GM21447 (cell line): ENCODE data around the gene ARHGEF19.
A peak's percentile ranks its signal among the peaks of the same experiment; 100 is the strongest.
"Not testable (repeated sequence)": the region's sequence is repeated elsewhere in the genome, so short reads cannot be mapped to it uniquely, and the experiment has no call there.

ENCODE experiments used
- ATAC-seq: cut with Tn5 transposase; IDR thresholded peaks from one replicate; pipeline ENCODE4 v1.9.1; 2021; ENCODE audit not compliant: unreplicated experiment

Gene ARHGEF19

GRCh38 chr1:16167331-16168143 lies 44.9 kb downstream of the ARHGEF19 start:
- ATAC-seq = peak; percentile 65

- ATAC-seq = no peak
Observed at GRCh38 chr1:16166117-16166516, 46.3 kb downstream of the ARHGEF19 start.

GRCh38 chr1:16165548-16165947 lies 46.9 kb downstream of the ARHGEF19 start:
- ATAC-seq = no peak

DNA sequence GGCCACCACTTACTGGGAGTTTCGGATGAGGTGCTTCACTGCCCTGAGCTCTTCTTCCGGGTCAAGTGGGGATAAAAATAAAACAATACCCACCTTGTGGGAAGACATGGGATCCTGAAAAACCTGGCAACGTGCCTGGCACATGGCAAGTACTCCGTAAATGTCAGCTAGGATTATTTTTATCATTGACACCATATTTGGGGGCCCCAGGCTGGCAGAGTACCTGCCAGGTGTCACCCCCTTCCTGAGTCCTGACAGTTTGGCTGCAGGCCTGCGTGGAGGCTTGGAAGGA lies 47.4 kb downstream of the ARHGEF19 start:
- ATAC-seq = no peak

GRCh38 chr1:16164213-16165072 lies 48.0 kb downstream of the ARHGEF19 start:
- no peak for ATAC-seq

- ATAC-seq = not testable (repeated sequence)
Observed at GRCh38 chr1:16163608-16164212, 48.7 kb downstream of the ARHGEF19 start.

- ATAC-seq = no peak
Observed at GRCh38 chr1:16162163-16162822, 50.2 kb downstream of the ARHGEF19 start.

DNA sequence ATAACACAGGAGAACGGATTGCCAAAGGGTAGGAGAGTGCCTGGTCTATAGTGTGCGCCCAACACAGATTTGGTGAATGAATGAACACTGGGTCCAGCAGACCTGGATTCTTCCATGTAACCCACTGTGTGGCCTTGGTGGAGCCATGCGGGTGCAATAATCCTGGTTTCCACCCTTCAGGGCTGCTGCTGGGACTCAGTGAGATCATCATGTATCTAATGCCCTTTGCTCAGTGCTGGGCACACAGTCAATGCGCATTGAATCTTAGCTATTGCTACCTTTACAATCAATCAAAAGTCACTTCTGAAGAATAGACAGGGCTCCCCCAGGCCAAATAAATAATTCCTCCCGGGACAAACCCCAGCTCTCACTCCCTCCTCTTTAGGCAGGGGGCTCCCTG lies 50.7 kb downstream of the ARHGEF19 start:
- ATAC-seq = no peak

- no peak for ATAC-seq
Observed at GRCh38 chr1:16158993-16159831, 53.2 kb downstream of the ARHGEF19 start.

GRCh38 chr1:16158025-16158424 lies 54.4 kb downstream of the ARHGEF19 start:
- no peak for ATAC-seq

DNA sequence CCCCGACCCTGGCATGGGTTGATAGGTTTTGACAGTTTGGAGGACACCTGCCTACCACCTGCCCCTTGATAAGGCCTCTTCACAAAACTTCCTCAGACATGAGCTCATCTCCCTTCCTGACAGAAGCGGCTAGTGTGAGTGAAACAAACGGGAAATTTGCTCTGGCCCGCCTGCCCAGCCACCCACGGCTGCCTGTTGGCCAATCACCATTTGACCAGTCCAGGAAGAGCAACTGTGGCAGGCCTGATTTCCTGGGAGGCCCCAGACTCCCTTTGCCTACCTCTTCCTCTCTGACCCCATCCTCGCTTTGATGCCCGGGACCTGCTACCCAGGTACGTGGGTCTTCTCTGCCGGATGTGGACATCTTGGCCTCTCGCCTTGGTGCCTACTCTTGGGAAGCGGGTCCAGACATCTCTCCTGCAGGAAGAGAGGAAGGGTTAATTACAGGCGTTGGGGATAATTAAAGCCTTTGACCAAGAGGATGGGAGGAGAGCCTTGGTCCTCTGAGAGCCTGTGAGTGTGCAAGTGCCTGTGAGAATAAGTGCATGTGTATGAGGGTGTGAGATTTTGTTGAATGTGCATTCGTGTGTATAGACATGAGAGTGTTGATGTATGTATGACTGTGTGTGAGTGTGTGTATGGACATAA lies 55.5 kb downstream of the ARHGEF19 start:
- ATAC-seq = no peak

DNA sequence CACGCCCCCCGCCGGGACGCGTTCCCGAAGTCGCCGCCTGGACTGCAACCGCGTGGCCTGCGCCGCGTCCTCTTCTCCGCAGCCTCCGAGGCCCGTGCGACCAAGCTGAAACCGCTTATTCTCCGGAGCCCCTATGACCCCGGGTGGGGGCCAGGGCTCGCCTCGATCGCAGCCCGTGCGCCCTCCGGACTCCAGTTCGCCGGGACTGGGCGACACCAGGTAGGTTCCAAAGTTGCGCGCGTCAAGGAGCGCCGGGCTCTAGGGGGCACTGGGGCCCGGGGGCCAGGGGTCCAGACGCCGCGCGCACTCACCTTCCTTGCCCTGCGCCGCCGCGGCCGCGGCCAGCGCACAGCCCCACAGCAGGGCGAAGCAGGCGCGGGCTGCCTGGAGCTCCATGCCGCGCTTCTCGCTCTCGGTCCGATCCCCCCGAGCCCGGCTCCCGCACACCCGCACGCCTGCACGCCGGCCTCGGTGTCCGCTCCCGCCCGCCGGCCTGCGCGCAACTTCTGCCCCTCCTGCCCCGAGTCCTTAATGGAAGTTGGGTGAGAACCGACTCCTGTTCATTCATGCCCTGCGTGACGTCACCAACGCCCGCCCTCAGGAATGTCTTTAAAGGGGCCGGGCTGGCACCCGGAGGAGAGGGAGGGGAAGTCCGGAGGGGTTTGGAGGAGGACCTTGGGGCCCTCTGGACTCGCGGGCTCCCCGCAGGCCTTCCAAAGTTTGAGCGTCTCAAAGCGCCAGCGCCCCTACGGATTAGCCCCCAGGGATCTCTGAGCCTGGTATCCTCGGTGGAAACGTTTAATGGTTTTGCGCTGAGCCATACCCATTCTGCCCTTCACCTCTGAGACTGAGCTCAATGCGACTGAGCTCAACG lies 56.7 kb downstream of the ARHGEF19 start, which contains the start of gene EPHA2:
EPHA2 (minus strand) TSS at position 533 of the 874 bp plus-strand sequence; CDS start at position 396, 137 bp downstream.
- ATAC-seq = no peak

DNA sequence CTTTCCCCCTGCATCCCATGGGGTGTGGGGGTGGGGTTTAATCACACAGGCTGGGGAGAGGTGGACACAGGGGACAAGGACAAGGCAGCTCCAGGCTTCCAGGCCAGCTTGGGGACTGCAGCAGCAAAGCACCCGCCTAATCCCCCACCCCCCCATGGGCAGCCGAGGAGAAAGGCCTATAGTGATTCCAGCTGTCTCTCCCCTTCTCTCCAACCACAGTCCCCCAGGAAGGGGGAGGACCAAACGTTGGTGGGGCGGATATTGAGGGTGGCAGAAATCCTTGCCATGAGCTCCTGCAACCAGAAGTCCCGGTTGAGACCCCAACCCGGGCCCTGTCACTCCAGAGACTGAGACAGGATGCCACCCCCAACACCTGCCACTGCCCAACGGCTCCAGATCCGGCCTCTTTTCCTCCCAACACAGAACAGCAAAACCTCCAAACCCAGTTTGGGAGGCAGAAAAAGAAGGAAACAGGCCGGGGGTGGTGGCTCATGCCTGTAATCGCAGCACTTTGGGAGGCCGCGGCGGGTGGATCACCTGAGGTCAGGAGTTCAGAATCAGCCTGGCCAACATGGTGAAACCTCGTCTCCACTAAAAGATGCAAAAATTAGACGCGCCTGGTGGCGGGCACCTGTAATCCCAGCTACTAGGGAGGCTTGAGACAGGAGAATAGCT lies 58.3 kb downstream of the ARHGEF19 start:
- ATAC-seq = no peak

DNA sequence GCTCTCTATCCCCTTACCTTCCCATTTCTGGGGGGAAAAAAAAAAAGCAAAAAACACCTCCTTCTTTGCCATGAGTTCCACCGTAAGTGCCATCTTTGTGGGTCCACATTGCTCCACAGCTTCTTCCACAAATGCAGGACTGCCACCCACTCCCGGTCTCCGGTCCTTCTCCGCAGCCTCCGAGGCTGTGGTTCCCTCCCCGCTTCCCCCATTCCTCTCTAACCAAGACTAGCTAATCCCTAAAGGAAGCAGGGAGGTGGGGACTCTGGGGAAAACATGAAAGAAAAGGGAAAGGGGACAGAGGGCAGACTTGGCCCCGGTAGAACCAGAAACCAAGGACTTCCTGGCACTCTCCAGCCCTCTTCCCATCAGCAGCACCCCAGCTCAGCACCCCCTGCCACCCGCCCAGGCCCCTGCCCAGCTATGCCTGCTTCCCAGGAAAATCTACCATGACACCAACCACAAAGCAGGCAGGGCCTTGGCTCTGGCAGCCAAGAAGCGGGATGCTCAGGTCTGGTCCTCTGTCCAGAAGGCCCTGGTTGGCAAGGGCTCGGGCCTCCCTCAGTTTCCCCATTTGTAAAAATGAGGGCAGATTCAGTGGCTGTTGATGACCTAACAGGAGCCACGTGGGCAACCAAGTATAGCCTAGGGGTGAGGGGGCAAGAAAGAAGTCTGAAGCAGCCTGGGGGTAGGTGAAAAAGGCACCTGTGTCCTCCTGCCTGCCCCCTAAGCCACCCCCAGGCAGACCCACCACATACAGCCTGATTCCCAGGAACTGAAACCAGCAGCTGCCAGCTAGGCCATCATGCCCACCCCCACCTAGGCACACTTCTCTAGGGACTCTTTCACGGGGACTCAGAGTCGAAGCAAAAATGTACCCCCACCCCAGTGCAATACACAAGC lies 59.1 kb downstream of the ARHGEF19 start:
- ATAC-seq = no peak

DNA sequence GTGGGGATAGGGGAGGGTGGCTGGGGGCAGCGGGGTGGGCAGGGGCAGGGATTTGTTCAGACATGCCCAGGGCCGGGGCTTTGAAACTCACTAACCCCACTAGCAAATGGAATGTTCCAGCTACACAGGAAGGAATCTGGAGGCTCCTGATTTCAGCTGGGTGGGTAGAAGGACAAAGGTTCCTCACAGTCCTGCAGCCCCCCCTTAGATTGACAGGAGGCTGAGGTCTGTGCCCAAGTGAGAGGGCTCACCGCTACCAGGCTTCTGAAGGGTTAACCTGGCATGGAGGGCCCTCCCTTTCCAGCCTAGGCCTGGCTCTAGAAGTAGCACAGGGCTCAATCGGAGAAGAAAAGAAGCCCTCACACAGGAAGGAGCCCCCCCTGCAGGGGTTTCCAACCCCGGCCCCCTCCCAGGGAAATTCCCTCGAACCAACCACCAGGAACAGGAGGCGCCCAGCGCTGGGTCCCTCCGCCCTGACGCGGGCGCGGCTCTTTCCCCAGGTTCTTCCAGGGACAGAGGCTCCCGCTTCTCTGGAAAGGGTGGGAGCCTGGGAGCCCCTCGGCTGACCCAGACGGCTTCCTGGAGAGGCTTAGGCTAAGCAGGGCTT lies 59.9 kb downstream of the ARHGEF19 start:
- no peak for ATAC-seq

DNA sequence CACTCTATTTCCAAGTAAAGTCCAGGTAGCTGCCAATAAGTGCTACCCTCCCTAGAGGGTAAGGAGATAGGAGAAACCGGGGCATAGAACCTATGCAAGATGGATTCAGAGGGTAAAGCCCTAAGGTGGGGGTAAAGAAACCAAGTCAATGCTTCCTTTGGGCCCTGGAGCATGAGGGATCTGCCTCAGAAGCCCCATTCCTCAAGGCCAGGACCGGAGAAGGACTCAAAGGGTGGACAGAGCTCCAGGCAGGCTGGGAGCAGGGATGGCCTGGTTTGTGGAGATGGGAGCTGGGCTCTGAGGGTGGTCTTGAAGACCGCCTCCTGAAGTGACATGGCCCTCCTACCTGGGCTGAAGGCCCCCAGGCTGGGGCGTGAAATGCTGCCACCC lies 60.5 kb downstream of the ARHGEF19 start:
- ATAC-seq = no peak
